Neuron (in vitro differentiated cells): Measurements from ENCODE around the gene LAMA2.

Experiments used
- H2AFZ ChIP-seq: one replicate; pipeline ENCODE4 v1.6.1; 2013; ENCODE audit warnings: low read depth, mild to moderate bottlenecking, inconsistent platforms, low read length, moderate library complexity
- H3K27me3 ChIP-seq: one replicate; pipeline ENCODE4 v1.6.1; 2013; ENCODE audit warnings: low read length; ENCODE audit not compliant: insufficient read depth
- H3K36me3 ChIP-seq: one replicate; pipeline ENCODE4 v1.6.1; 2013; ENCODE audit warnings: low read length; ENCODE audit not compliant: insufficient read depth
- H3K4me1 ChIP-seq: one replicate; pipeline ENCODE4 v1.6.1; 2013; ENCODE audit warnings: low read length; ENCODE audit not compliant: insufficient read depth
- H3K4me3 ChIP-seq: 2 replicates; pipeline ENCODE4 v1.5.1; 2013; ENCODE audit warnings: mild to moderate bottlenecking, low read length, moderate library complexity
- H3K9me3 ChIP-seq: one replicate; pipeline ENCODE4 v1.6.1; 2013; ENCODE audit warnings: low read length

The LAMA2 gene

GRCh38 chr6:129338683-129339082, 455.7 kb downstream of the LAMA2 start:
- Histone ChIP-seq H3K9me3 (no peaks in the 10 kb centered on the region), H2AFZ (no peak overlapping the region), H3K27me3 (no peaks in the 10 kb centered on the region), H3K4me3 (no peak overlapping the region), H3K36me3 (no peaks in the 10 kb centered on the region), H3K4me1 (peaks cover 16% of the 10 kb centered on the region)

- Histone ChIP-seq H2AFZ (no peak overlapping the region), H3K36me3 (no peaks in the 10 kb centered on the region), H3K9me3 (no peaks in the 10 kb centered on the region), H3K4me3 (no peak overlapping the region), H3K27me3 (no peaks in the 10 kb centered on the region), H3K4me1 (peaks cover 16% of the 10 kb centered on the region)
Measured at GRCh38 chr6:129340983-129341382, 458.0 kb downstream of the LAMA2 start.

- Histone ChIP-seq H3K4me3 (no peak overlapping the region), H3K27me3 (no peaks in the 10 kb centered on the region), H3K9me3 (no peaks in the 10 kb centered on the region), H2AFZ (no peak overlapping the region), H3K36me3 (no peaks in the 10 kb centered on the region), H3K4me1 (peaks cover 16% of the 10 kb centered on the region)
Measured at GRCh38 chr6:129342243-129342642, 459.3 kb downstream of the LAMA2 start.

GRCh38 chr6:129342796-129343195, 459.9 kb downstream of the LAMA2 start:
- Histone ChIP-seq H3K27me3 (no peaks in the 10 kb centered on the region), H3K4me1 (peaks cover 16% of the 10 kb centered on the region), H3K9me3 (no peaks in the 10 kb centered on the region), H3K4me3 (no peak overlapping the region), H2AFZ (peak overlapping the region; percentile 40), H3K36me3 (no peaks in the 10 kb centered on the region)

GRCh38 chr6:129344379-129344778, 461.4 kb downstream of the LAMA2 start:
- Histone ChIP-seq H2AFZ (no peak overlapping the region), H3K27me3 (no peaks in the 10 kb centered on the region)

GRCh38 chr6:129345890-129346289, 463.0 kb downstream of the LAMA2 start:
- H3K4me3 ChIP-seq = no peak overlapping the region
- no peak overlapping the region for H2AFZ ChIP-seq
- no peaks in the 10 kb centered on the region for H3K36me3 ChIP-seq
- peaks cover 9% of the 10 kb centered on the region for H3K4me1 ChIP-seq
- H3K9me3 ChIP-seq = no peaks in the 10 kb centered on the region
- no peaks in the 10 kb centered on the region for H3K27me3 ChIP-seq

More at GRCh38 chr6:129344379-129344778, 461.4 kb downstream of the LAMA2 start:
- H3K36me3 ChIP-seq = no peaks in the 10 kb centered on the region
- H3K4me1 ChIP-seq = peaks cover 9% of the 10 kb centered on the region
- no peak overlapping the region for H3K4me3 ChIP-seq
- no peaks in the 10 kb centered on the region for H3K9me3 ChIP-seq

- Histone ChIP-seq H2AFZ (no peak overlapping the region), H3K9me3 (no peaks in the 10 kb centered on the region), H3K27me3 (no peaks in the 10 kb centered on the region), H3K4me3 (no peak overlapping the region), H3K4me1 (peaks cover 9% of the 10 kb centered on the region), H3K36me3 (no peaks in the 10 kb centered on the region)
Measured at GRCh38 chr6:129346964-129347363, 464.0 kb downstream of the LAMA2 start.

GRCh38 chr6:129350278-129350677, 467.3 kb downstream of the LAMA2 start:
- H3K27me3 ChIP-seq = no peaks in the 10 kb centered on the region
- no peak overlapping the region for H2AFZ ChIP-seq
- H3K4me1 ChIP-seq = no peaks in the 10 kb centered on the region
- no peaks in the 10 kb centered on the region for H3K36me3 ChIP-seq
- H3K9me3 ChIP-seq = no peaks in the 10 kb centered on the region
- H3K4me3 ChIP-seq = no peak overlapping the region

GRCh38 chr6:129351807-129352206, 468.9 kb downstream of the LAMA2 start:
- H3K27me3 ChIP-seq = no peaks in the 10 kb centered on the region
- H2AFZ ChIP-seq = no peak overlapping the region
- no peaks in the 10 kb centered on the region for H3K4me1 ChIP-seq
- no peak overlapping the region for H3K4me3 ChIP-seq
- no peaks in the 10 kb centered on the region for H3K36me3 ChIP-seq
- H3K9me3 ChIP-seq = no peaks in the 10 kb centered on the region

- Histone ChIP-seq H2AFZ (no peak overlapping the region), H3K9me3 (no peaks in the 10 kb centered on the region), H3K4me3 (no peak overlapping the region), H3K36me3 (no peaks in the 10 kb centered on the region), H3K27me3 (no peaks in the 10 kb centered on the region), H3K4me1 (no peaks in the 10 kb centered on the region)
Measured at GRCh38 chr6:129353067-129353466, 470.1 kb downstream of the LAMA2 start.

- H3K36me3 ChIP-seq = no peaks in the 10 kb centered on the region
- H3K4me1 ChIP-seq = no peaks in the 10 kb centered on the region
- H3K4me3 ChIP-seq = no peak overlapping the region
Measured at GRCh38 chr6:129356129-129356528, 473.2 kb downstream of the LAMA2 start.

GRCh38 chr6:129359811-129360681, 477.1 kb downstream of the LAMA2 start:
- Histone ChIP-seq H3K9me3 (no peaks in the 10 kb centered on the region), H3K4me1 (no peaks in the 10 kb centered on the region), H3K36me3 (no peaks in the 10 kb centered on the region), H3K27me3 (no peaks in the 10 kb centered on the region), H3K4me3 (no peak overlapping the region), H2AFZ (no peak overlapping the region)

More at GRCh38 chr6:129356129-129356528, 473.2 kb downstream of the LAMA2 start:
- Histone ChIP-seq H2AFZ (no peak overlapping the region), H3K27me3 (no peaks in the 10 kb centered on the region), H3K9me3 (no peaks in the 10 kb centered on the region)

GRCh38 chr6:129360682-129360955, 477.7 kb downstream of the LAMA2 start:
- Histone ChIP-seq H3K4me3 (no peak overlapping the region), H3K36me3 (no peaks in the 10 kb centered on the region), H2AFZ (no peak overlapping the region), H3K9me3 (no peaks in the 10 kb centered on the region), H3K27me3 (no peaks in the 10 kb centered on the region), H3K4me1 (no peaks in the 10 kb centered on the region)

GRCh38 chr6:129364037-129364436, 481.1 kb downstream of the LAMA2 start:
- Histone ChIP-seq H3K36me3 (no peaks in the 10 kb centered on the region), H3K9me3 (no peaks in the 10 kb centered on the region), H3K4me1 (no peaks in the 10 kb centered on the region), H3K4me3 (no peak overlapping the region), H3K27me3 (no peaks in the 10 kb centered on the region), H2AFZ (no peak overlapping the region)
